HepG2 (cell line): ENCODE results near the gene CMTM4. TPM values are rescaled to one million over a fixed set of nuclear protein-coding genes. Genes with fewer than 3 reads are reported as not detected.
A peak's percentile ranks its signal among the peaks of the same experiment; 100 is the strongest.
"Not testable (repeated sequence)": the region's sequence is repeated elsewhere in the genome, so short reads cannot be mapped to it uniquely, and the experiment has no call there.

Source experiments
- ATAC-seq: fragments of 200-7000 bp; cut with Tn5 transposase; 3 replicates; pipeline ENCODE4 v1.9.1; 2020; ENCODE audit warnings: mild to moderate bottlenecking, moderate library complexity
- BruUV-seq: library from RNA; stranded (reverse); fragments of 400-500 nt; replicated peaks from 2 replicates; lab custom pipeline; 2021; lab: Mats Ljungman, UMichigan
- CTCF ChIA-PET: fragments of 300-600 bp; formaldehyde crosslinking; extraction: SDS; loops from one replicate; lab custom pipeline; 2021; ENCODE audit warnings: low total read pairs, inconsistent platforms, low intra/inter-chr PET ratio; lab: Yijun Ruan, JAX
- POLR2A ChIA-PET: fragments of 350-600 bp; sonication (Branson Sonifier 250); formaldehyde crosslinking; loops from one replicate; lab custom pipeline; 2020; ENCODE audit warnings: antibody characterized with exemption, inconsistent platforms; lab: Yijun Ruan, JAX
- DNase-seq: peaks from one replicate; pipeline ENCODE4 v3.0.0-alpha.2; 2015; ENCODE audit warnings: low spot score
- FAIRE-seq: peaks from 3 replicates; lab custom pipeline; 2011; peaks lifted over from hg19 to GRCh38; lab: Jason Lieb, UNC
- H2AFZ ChIP-seq: one replicate; pipeline ENCODE4 v1.6.1; 2011; ENCODE audit warnings: low read length, inconsistent platforms
- H3K27ac ChIP-seq: fragments of 300-600 bp; 3 replicates; pipeline ENCODE4 v1.8.0; 2011; ENCODE audit warnings: mixed run types, mild to moderate bottlenecking, mixed read lengths, low read length, inconsistent platforms; ENCODE audit not compliant: insufficient read depth; ENCODE audit errors: extremely low read length
- H3K27me3 ChIP-seq, 2 experiments: fragments of 200-600 bp in 1 of 2; 2 replicates in 1 of 2; 3 replicates in 1 of 2; pipeline versions ENCODE4 v1.6.0 to v1.8.0; 2011; ENCODE audit warnings: low read length in 2 of 2, mild to moderate bottlenecking in 2 of 2, moderate library complexity in 2 of 2, inconsistent platforms in 1 of 2; ENCODE audit not compliant: insufficient read depth in 2 of 2, control insufficient read depth in 1 of 2
- H3K36me3 ChIP-seq, 2 experiments: fragments of 200-600 bp in 1 of 2; replicated peaks in 1 of 2; 2 replicates in 1 of 2; 3 replicates in 1 of 2; pipeline versions ENCODE4 v1.5.1 to v1.8.0; 2011; ENCODE audit warnings: low read length in 2 of 2, inconsistent platforms in 1 of 2; ENCODE audit not compliant: insufficient read depth in 2 of 2, control insufficient read depth in 1 of 2
- H3K4me1 ChIP-seq: 2 replicates; pipeline ENCODE4 v1.5.1; 2012; ENCODE audit warnings: low read length, inconsistent platforms; ENCODE audit not compliant: insufficient read depth
- H3K4me2 ChIP-seq: 2 replicates; pipeline ENCODE4 v1.6.0; 2011; ENCODE audit warnings: low read depth, low read length, inconsistent platforms
- H3K4me3 ChIP-seq, 3 experiments: fragments of 200-600 bp in 1 of 3; sonication (generic), shearing (Covaris generic) in 1 of 3; replicated peaks in 1 of 3; 2 replicates each; pipeline ENCODE4 v1.5.1; 2011 to 2016; ENCODE audit warnings: low read length in 3 of 3, inconsistent platforms in 2 of 3, low read depth in 2 of 3, mild to moderate bottlenecking in 2 of 3, control low read depth in 1 of 3, mixed read lengths in 1 of 3; ENCODE audit not compliant: insufficient read depth in 1 of 3
- H3K79me2 ChIP-seq: one replicate; pipeline ENCODE4 v1.6.1; 2011; ENCODE audit warnings: low read length, inconsistent platforms; ENCODE audit not compliant: insufficient read depth
- H3K9ac ChIP-seq: 2 replicates; pipeline ENCODE4 v1.6.0; 2011; ENCODE audit warnings: mild to moderate bottlenecking, low read depth, low read length, inconsistent platforms; ENCODE audit not compliant: insufficient read depth
- H3K9me3 ChIP-seq: 2 replicates; pipeline ENCODE4 v1.5.1; 2012; ENCODE audit warnings: mild to moderate bottlenecking, low read length
- H4K20me1 ChIP-seq: 2 replicates; pipeline ENCODE4 v1.6.0; 2011; ENCODE audit warnings: inconsistent platforms, mild to moderate bottlenecking, low read length, moderate library complexity; ENCODE audit not compliant: insufficient read depth
- CREB1 ChIP-seq, 2 experiments: fragments of 450-650 bp in 1 of 2; IDR thresholded peaks; 2 replicates each; pipeline ENCODE4 v1.6.1; 2016 to 2017; ENCODE audit warnings: control low read depth in 1 of 2, mild to moderate bottlenecking in 1 of 2, missing compliant biosample characterization in 1 of 2, missing genetic modification characterization in 1 of 2
- DMAP1 ChIP-seq: IDR thresholded peaks from 2 replicates; pipeline ENCODE4 v1.6.1; 2016
- NCOR1 ChIP-seq: fragments of 200-600 bp; sonication (generic); IDR thresholded peaks from 2 replicates; pipeline ENCODE4 v1.7.0; 2017; ENCODE audit warnings: antibody characterized with exemption, low read length, borderline replicate concordance
- SRF ChIP-seq: IDR thresholded peaks from 2 replicates; pipeline ENCODE4 v1.6.1; 2011; ENCODE audit warnings: mild to moderate bottlenecking, low read depth, low read length, moderate library complexity
- ZKSCAN1 ChIP-seq: fragments of 150-350 bp; IDR thresholded peaks from 2 replicates; pipeline ENCODE4 v1.6.1; 2014; ENCODE audit warnings: low read length
- ZMYM4 ChIP-seq: sonication (generic); formaldehyde crosslinking; IDR thresholded peaks from 2 replicates; pipeline ENCODE4 v1.8.1; 2023; ENCODE audit warnings: mild to moderate bottlenecking, missing genetic modification reagents
- ZNF10 ChIP-seq: sonication (generic); formaldehyde crosslinking; IDR thresholded peaks from 2 replicates; pipeline ENCODE4 v1.4.0; 2020; ENCODE audit warnings: mild to moderate bottlenecking, low read depth, missing genetic modification reagents, borderline replicate concordance
- ZNF296 ChIP-seq: sonication (generic); formaldehyde crosslinking; conservative IDR thresholded peaks from 2 replicates; pipeline ENCODE4 v1.5.0; 2020; ENCODE audit warnings: mild to moderate bottlenecking, missing genetic modification reagents
- ZNF564 ChIP-seq: sonication (generic); formaldehyde crosslinking; IDR thresholded peaks from 2 replicates; pipeline ENCODE4 v1.8.1; 2023; ENCODE audit warnings: mild to moderate bottlenecking, missing genetic modification reagents
- ZNF7 ChIP-seq: IDR thresholded peaks from 2 replicates; pipeline ENCODE4 v1.6.1; 2016; ENCODE audit warnings: missing biosample characterization, missing genetic modification reagents
- ZNF703 ChIP-seq: sonication (generic); formaldehyde crosslinking; IDR thresholded peaks from 2 replicates; pipeline ENCODE4 v1.5.1; 2020; ENCODE audit warnings: missing genetic modification reagents, mild to moderate bottlenecking, moderate library complexity, borderline replicate concordance
- ZNF724P ChIP-seq: sonication (generic); formaldehyde crosslinking; IDR thresholded peaks from 2 replicates; pipeline ENCODE4 v1.8.0; 2022; ENCODE audit warnings: missing genetic modification reagents, borderline replicate concordance
- WGBS: methylation state at CpG from one replicate; pipeline ENCODE4 v1.1.6; 2017; ENCODE audit warnings: low lambda C conversion rate; 5-methylcytosine and 5-hydroxymethylcytosine counted together
- in situ Hi-C: cut with HindIII; loops from 2 replicates; pipeline ENCODE4 v1.10.0; 2017; ENCODE audit warnings: low pct_unique_long_range_greater_than_20kb; ENCODE audit not compliant: extremely low pct_ligation_motif_present
- intact Hi-C: fragments of 100-400 bp; cut with micrococcal nuclease; formaldehyde crosslinking; loops from one replicate; pipeline ENCODE4 v1.10.0; 2022; ENCODE audit not compliant: unreplicated experiment
- polyA plus RNA-seq, 8 experiments: library from polyadenylated mRNA; depleted of rRNA in 3 of 8; stranded (reverse) in 7 of 8; unstranded in 1 of 8; fragments of >200 nt; fragmentation: Illumina TruSeq in 4 of 8; extraction: Trizol in 4 of 8; gene quantifications; 2 replicates each; pipeline versions ENCODE4 v1.2.1 to v1.2.3, GENCODE V29; 2011 to 2016; ENCODE audit warnings: low read depth in 4 of 8, missing spikeins in 1 of 8, mixed read lengths in 1 of 8; ENCODE audit not compliant: insufficient read depth in 1 of 8
- total RNA-seq, 5 experiments: library from RNA; depleted of rRNA; stranded (reverse); fragments of >200 nt; fragmentation: Illumina TruSeq; extraction: Trizol; gene quantifications; 2 replicates each; pipeline ENCODE4 v1.2.3, GENCODE V29; 2016; ENCODE audit warnings: low read depth in 1 of 5
- TF ChIP-seq, protein P1 (sequence below): sonication (generic); formaldehyde crosslinking; IDR thresholded peaks from 2 replicates; pipeline ENCODE4 v1.4.0; 2020; ENCODE audit warnings: missing genetic modification reagents; ENCODE audit errors: not compliant biosample characterization
- TF ChIP-seq, protein P2 (sequence below): sonication (generic); formaldehyde crosslinking; IDR thresholded peaks from 2 replicates; pipeline ENCODE4 v1.5.0; 2020; ENCODE audit warnings: mild to moderate bottlenecking, missing genetic modification reagents, moderate library complexity

The CMTM4 gene
- total and polyA plus RNA-seq, 2 of the 13 experiments (the other 11 are each of a cell fraction or from before 2014, with no cell fraction given) = 32.0 to 36.3 TPM

DNA sequence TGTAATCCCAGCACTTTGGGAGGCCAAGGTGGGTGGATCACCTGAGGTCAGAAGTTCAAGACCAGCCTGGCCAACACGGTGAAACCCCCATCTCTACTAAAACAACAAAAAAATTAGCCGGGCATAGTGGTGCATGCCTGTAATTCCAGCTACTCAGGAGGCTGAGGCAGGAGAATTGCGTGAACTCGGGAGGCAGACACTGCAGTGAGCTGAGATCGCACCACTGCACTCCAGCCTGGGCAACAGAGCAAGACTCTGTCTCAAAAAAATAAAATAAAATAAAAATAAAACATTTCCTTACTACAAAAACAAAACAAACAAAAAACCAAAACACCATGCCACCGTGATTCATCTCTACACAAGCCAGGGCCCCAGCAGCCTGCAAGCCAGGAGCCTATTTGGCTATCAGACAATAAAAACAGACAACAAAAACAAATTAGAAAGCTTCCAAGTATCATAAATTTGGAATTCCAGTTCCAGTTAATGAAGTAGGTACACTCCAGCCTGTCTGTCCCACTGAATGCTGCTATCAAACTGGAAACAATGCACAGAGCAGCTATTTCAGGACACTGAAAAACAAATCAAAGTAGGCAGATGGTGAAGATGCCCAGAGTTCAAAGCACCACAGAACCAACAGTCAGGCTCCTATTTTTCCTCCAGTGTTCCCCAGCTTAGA lies 34.7 kb downstream of the CMTM4 start:
- FAIRE-seq, BruUV-seq, ATAC-seq, H3K9ac ChIP-seq, in situ Hi-C loops, H3K4me3 ChIP-seq, H2AFZ ChIP-seq, DNase-seq, H3K4me2 ChIP-seq, H4K20me1 ChIP-seq, H3K9me3 ChIP-seq, H3K27ac ChIP-seq, H3K36me3 ChIP-seq, H3K79me2 ChIP-seq, H3K27me3 ChIP-seq: not testable (repeated sequence)
- CTCF ChIA-PET = interaction anchor here (0.5 to 1.5 kb wide), 3 partner anchors 54 to 174 kb away, joined by 3 to 5 read pairs (median 5); no protein-coding TSS in a partner anchor
- POLR2A ChIA-PET = interaction anchor here (0.7 to 1.4 kb wide), 2 partner anchors 109 to 228 kb away, joined by 3 to 5 read pairs; partner anchors contain the start of gene CKLF
- peaks cover 37% of the 10 kb centered on the region for H3K4me1 ChIP-seq
- intact Hi-C loops = loop anchor here (2.0 to 5.0 kb wide), 4 partner anchors 27 to 210 kb away; partner anchors contain the start of gene NAE1
- WGBS = 61% methylated on average over 6 of the region's 6 CpGs

DNA sequence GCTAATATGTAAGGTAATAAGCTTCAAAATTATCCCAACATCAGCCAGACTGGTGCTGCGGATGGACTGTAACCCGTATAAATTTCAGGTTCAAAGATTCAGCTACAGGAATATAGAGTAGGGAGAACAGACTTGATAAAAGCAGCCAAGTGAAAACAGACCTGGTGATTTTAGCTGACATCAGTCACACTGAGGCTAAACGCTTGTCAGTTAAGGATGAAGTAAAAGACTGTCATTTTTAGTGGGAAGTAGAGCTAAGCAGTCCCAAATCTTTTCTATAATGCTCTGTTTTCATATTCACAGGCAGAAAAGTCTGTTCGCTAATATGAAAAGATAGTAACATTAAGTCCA lies 35.4 kb downstream of the CMTM4 start:
- peaks cover 37% of the 10 kb centered on the region for H3K4me1 ChIP-seq
- H3K79me2 ChIP-seq = no peaks in the 10 kb centered on the region
- no peaks in the 10 kb centered on the region for H3K27me3 ChIP-seq
- no peaks in the 10 kb centered on the region for H3K9me3 ChIP-seq
- peak overlapping the region in 2 of 3 experiments; percentile 0 to 23; a peak in 1 of 6 replicates for H3K4me3 ChIP-seq
- no peaks in the 10 kb centered on the region for H4K20me1 ChIP-seq
- no peak overlapping the region for H2AFZ ChIP-seq
- ChIA-PET CTCF (interaction anchor here (0.5 kb wide), 1 partner anchor 175 kb away, joined by 3 read pairs; no protein-coding TSS in a partner anchor), POLR2A (interaction anchor here (1.1 to 1.4 kb wide), 3 partner anchors 51 to 109 kb away, joined by 3 to 5 read pairs (median 4); partner anchors contain the start of gene CKLF)
- 65% methylated on average over 4 of the region's 4 CpGs for WGBS
- ATAC-seq (peak; percentile 23), DNase-seq (no peak), FAIRE-seq (no peak)
- no peaks in the 10 kb centered on the region for H3K36me3 ChIP-seq
- no TSS peak for BruUV-seq
- H3K4me2 ChIP-seq = peak overlapping the region; percentile 57
- H3K27ac ChIP-seq = peak overlapping the region; percentile 39
- in situ Hi-C loops = no loop called here
- peak overlapping the region; percentile 12; the same call in 1 of the 2 replicates for H3K9ac ChIP-seq
- intact Hi-C loops = loop anchor here (5.0 kb wide), 2 partner anchors 171 to 211 kb away; partner anchors contain the start of gene NAE1
- no peak for TF ChIP-seq ZNF10 (CRISPR knock-in tag)
- TF ChIP-seq DMAP1 (CRISPR knock-in tag) = 0 out of 2 replicates have a peak, but pooled peaks have one; percentile 2
- 0 out of 2 replicates have a peak, but pooled peaks have one; percentile 42 for TF ChIP-seq ZNF7
- 0 out of 2 replicates have a peak, but pooled peaks have one; percentile 10 for TF ChIP-seq NCOR1
- TF ChIP-seq ZNF724P (CRISPR knock-in tag) = no peak
- TF ChIP-seq ZNF296 = no peak
- no peak for TF ChIP-seq SRF
- TF ChIP-seq CREB1 (IDR thresholded peaks at IDR 0.05) = no peak
- TF ChIP-seq CREB1 (CRISPR knock-in tag; IDR thresholded peaks at IDR 0.05) = 0 out of 2 replicates have a peak, but pooled peaks have one; percentile 33
- TF ChIP-seq, protein P1, sequence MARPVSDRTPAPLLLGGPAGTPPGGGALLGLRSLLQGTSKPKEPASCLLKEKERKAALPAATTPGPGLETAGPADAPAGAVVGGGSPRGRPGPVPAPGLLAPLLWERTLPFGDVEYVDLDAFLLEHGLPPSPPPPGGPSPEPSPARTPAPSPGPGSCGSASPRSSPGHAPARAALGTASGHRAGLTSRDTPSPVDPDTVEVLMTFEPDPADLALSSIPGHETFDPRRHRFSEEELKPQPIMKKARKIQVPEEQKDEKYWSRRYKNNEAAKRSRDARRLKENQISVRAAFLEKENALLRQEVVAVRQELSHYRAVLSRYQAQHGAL (CRISPR knock-in tag) = no peak
- TF ChIP-seq ZMYM4 (CRISPR knock-in tag) = no peak
- TF ChIP-seq ZKSCAN1 = no peak
- TF ChIP-seq, protein P2, sequence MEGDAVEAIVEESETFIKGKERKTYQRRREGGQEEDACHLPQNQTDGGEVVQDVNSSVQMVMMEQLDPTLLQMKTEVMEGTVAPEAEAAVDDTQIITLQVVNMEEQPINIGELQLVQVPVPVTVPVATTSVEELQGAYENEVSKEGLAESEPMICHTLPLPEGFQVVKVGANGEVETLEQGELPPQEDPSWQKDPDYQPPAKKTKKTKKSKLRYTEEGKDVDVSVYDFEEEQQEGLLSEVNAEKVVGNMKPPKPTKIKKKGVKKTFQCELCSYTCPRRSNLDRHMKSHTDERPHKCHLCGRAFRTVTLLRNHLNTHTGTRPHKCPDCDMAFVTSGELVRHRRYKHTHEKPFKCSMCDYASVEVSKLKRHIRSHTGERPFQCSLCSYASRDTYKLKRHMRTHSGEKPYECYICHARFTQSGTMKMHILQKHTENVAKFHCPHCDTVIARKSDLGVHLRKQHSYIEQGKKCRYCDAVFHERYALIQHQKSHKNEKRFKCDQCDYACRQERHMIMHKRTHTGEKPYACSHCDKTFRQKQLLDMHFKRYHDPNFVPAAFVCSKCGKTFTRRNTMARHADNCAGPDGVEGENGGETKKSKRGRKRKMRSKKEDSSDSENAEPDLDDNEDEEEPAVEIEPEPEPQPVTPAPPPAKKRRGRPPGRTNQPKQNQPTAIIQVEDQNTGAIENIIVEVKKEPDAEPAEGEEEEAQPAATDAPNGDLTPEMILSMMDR (CRISPR knock-in tag) = no peak
- TF ChIP-seq ZNF703 = no peak
- TF ChIP-seq ZNF564 (CRISPR knock-in tag) = 0 out of 2 replicates have a peak, but pooled peaks have one; percentile 1
